Measurements from ENCODE around the gene MYO10. TPM values are rescaled to one million over a fixed set of nuclear protein-coding genes. Genes with fewer than 3 reads are reported as not detected.

The MYO10 gene
- total RNA-seq, 1 donor from 2014 or later, result 79.5 TPM

DNA sequence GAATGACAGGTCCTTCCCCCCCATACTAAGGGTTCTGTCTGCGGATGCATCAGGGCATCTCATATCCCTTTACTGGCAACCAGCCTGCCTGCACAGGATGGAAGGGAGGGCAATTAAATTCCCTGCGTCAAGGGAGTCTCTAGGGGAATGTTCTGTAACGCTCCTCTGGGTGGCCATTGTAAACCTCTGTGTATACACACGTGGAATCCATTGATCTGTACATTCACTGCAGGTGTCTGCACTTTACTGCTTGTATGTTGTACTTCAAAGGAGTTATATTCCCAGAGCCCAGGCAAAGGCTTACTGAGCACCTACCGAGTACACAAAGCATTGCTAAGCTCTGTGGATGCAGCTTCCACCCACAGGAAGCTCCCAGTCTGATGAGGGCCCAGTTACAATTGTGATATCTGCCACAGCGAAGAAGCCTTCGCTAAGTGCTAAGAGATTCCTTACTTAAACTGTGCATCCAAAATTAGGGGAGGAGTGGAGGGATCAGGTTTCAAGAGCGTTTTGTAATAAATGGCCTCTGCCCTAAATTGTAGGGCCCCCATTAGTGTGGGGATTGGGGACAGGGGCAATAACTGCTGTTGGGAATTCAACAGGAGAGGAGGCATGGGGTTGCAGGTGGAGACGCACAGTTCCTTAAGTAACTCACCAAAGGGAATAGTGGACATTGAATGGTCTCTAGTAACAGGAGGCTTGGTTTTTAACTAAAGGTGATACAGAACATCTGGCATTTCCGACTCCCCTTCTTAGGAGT is 317.8 kb downstream of the MYO10 start:
- DNase-seq (ENCODE audit: low read depth), result no peak

DNA sequence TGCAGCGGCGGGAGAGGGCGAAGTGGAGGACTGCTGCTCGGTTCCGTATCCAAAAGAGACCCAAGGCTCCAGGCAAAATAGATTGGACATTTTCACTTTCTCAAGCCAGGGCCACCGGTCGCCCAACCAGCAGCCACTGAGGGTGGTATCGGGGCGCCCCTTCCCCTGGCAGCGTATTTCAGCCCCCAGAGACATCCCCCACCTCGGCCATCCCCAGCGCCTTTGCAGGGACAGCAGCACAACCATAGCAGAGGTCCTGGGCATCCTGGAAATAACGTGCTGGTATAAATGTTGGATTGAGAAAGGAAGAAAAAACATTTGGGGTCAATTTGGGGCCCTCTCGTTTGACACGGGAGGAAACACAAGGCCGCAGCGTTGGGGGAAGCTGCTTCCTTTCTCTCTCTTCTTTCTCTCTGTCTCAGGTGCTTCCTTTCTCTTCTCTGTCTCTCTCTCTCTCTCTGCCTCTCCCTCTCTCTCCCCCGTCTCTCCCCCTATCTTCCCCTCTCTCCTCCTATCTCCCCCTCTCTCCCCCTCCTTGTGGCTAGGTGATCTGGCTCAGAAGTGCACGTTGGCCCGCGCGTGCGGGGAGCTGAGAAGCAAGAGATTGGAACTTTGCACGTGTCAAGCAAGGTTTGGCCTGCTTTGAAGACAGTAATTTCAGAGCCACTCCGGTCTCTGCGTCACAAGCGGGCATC is 318.7 kb downstream of the MYO10 start:
- no peak for DNase-seq (ENCODE audit: low read depth)

DNA sequence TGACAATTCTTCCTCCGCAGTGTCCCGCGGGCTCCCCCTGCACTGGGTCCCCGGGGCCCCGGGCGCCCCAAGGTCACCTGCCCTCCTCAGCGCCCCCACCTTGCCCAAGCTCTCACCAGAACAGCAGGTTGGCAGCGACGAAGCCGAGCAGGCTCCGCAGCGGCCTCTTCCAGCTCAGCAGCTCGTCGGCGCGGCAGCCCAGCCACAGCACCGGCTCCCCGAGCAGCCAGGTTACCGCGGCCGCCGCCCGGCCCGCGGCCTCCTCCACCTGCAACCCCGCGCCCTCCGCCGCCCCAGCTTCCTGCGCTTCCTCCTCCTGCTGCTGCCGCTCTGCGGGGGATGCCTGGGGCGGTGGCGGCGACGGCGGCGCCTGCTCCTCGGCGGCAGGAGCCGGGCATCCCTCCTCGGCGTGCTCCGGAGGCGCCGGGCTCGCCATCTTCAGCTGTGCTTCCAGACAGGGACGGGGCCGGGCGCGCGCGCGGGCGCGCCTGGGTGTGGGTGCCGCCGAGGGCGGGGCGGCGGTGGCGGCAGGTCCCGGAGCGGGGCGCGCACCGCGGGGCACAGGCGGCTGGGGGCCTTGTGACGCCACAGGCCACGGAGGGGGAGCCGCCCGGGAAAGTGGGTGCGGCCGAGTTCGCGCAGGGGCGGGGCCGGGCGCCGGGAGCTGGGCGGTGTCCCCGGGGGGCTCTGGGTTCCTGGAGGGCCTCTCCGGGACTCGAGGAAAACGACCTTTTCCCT is 319.4 kb downstream of the MYO10 start, which contains the start of gene RETREG1:
Gene RETREG1 (minus strand): TSS at position 462 of the 738 bp plus-strand sequence. CDS start 26 bp downstream, at position 436.
- no peak for DNase-seq (ENCODE audit: low read depth)

DNA sequence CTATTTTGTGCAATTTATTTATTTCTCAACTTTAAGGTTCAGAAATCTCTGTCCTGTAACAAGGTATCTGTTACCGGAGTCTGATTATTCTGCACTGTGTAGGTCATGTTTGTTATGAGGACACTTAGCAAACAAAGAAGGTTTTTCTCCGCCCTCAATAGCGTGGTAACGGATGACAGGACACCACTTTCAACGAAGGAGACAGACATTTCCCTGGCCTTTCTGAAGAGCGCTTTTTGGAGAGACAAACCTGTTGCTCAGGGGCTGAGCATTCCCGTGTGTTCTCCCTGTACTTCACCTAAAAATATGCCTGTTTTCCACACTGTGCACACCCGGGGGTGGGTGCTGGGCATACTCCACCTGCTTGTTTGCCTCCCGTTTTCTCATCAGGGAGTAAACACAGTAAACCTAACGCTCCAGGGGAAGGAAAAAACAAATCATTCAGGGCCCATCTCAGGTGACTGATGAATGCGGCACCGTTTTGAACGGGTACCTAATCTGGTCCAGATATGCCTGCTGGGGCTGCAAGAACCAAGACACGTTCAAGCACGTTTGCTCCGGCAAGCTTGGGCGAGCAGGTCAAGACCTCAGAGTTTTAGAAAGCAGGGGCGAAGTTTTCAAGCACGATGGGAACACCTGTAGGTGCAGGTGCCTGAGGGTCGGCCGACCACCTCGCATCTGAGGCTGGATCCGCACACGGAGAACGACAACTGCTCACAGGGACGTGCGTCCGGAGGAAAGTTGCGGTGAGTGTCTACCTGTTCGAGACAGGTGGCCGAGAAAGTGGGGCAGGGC is 320.1 kb downstream of the MYO10 start:
- no peak for DNase-seq (ENCODE audit: low read depth)

DNA sequence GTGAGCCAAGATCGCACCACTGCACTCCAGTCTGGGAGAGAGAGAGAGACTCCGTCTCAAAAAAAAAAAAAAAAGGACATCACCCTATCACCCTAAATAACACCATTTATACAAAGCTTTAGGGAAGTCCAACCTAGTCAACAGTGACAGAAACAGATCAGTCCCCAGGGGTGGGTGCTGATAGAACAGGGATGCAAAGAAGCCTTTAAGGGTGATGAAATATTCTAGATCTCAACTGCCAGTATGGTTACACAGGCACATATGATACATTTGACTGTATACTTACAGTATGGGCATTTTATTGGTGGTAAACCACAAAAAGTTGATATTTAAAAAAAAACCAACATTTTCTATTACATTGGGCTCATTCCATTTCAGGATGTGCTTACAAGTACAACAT is 324.1 kb downstream of the MYO10 start:
- no peak for DNase-seq (ENCODE audit: low read depth)

All from renal cortical epithelial cell (primary cell).